WTC11 (cell line): Measurements from ENCODE around the gene ARSB. TPM values are rescaled to one million over a fixed set of nuclear protein-coding genes. Genes with fewer than 3 reads are reported as not detected.

Experiments used
- ATAC-seq: fragments of 200-7000 bp; cut with Tn5 transposase; 2 replicates; pipeline ENCODE4 v1.10.0; 2021; ENCODE audit warnings: mild to moderate bottlenecking, moderate library complexity
- CTCF ChIA-PET: fragments of 300-600 bp; sonication (Branson Sonifier 250); formaldehyde crosslinking; loops from one replicate; lab custom pipeline; 2021; ENCODE audit warnings: antibody characterized with exemption; lab: Charles Lee
- POLR2A ChIA-PET: fragments of 350-600 bp; sonication (Branson Sonifier 250); formaldehyde crosslinking; loops from one replicate; lab custom pipeline; 2021; ENCODE audit warnings: antibody characterized with exemption; lab: Charles Lee
- DNase-seq: peaks from one replicate; pipeline ENCODE4 v3.0.0; 2021; ENCODE audit warnings: low spot score
- H3K27ac Mint-ChIP-seq: 2 replicates; pipeline ENCODE4 v1.8.0; 2021; ENCODE audit warnings: mixed read lengths
- H3K27me3 Mint-ChIP-seq: 2 replicates; pipeline ENCODE4 v1.8.0; 2021; ENCODE audit warnings: low read depth, mild to moderate bottlenecking, moderate library complexity, mixed read lengths
- H3K36me3 Mint-ChIP-seq: 2 replicates; pipeline ENCODE4 v1.8.0; 2021; ENCODE audit warnings: mixed read lengths
- H3K4me1 Mint-ChIP-seq: 2 replicates; pipeline ENCODE4 v1.8.0; 2022; ENCODE audit warnings: mixed read lengths
- H3K4me3 Mint-ChIP-seq: 2 replicates; pipeline ENCODE4 v1.8.0; 2021; ENCODE audit warnings: mild to moderate bottlenecking, moderate library complexity, mixed read lengths
- H3K9me3 Mint-ChIP-seq: 2 replicates; pipeline ENCODE4 v1.8.0; 2021; ENCODE audit warnings: mixed read lengths
- AR ChIP-seq: fragments of 250-450 bp; sonication (Bioruptor Pico); IDR thresholded peaks from 2 replicates; pipeline ENCODE4 v1.9.0; 2021; ENCODE audit warnings: mild to moderate bottlenecking
- ELF4 ChIP-seq: sonication (generic); formaldehyde crosslinking; IDR thresholded peaks from 2 replicates; pipeline ENCODE4 v1.8.1; 2022; ENCODE audit warnings: low read depth, mild to moderate bottlenecking, moderate library complexity, missing genetic modification reagents
- EMX1 ChIP-seq: fragments of 250-450 bp; sonication (Bioruptor Pico); IDR thresholded peaks from 2 replicates; pipeline ENCODE4 v1.8.0; 2021; ENCODE audit warnings: mild to moderate bottlenecking
- FOXK1 ChIP-seq: sonication (generic); formaldehyde crosslinking; IDR thresholded peaks from 2 replicates; pipeline ENCODE4 v1.8.0; 2022; ENCODE audit warnings: mild to moderate bottlenecking, moderate library complexity, missing genetic modification reagents
- FOXP4 ChIP-seq: sonication (generic); formaldehyde crosslinking; IDR thresholded peaks from 2 replicates; pipeline ENCODE4 v1.8.0; 2022; ENCODE audit warnings: mild to moderate bottlenecking, missing genetic modification reagents
- GRHL2 ChIP-seq: fragments of 250-450 bp; sonication (Bioruptor Pico); IDR thresholded peaks from 2 replicates; pipeline ENCODE4 v1.8.0; 2022; ENCODE audit warnings: mild to moderate bottlenecking, moderate library complexity; ENCODE audit not compliant: insufficient replicate concordance, severe bottlenecking
- GTF2I ChIP-seq: fragments of 250-450 bp; sonication (Bioruptor Pico); conservative IDR thresholded peaks from 2 replicates; pipeline ENCODE4 v1.4.0; 2021; ENCODE audit warnings: mild to moderate bottlenecking
- MAX ChIP-seq: sonication (generic); formaldehyde crosslinking; IDR thresholded peaks from 2 replicates; pipeline ENCODE4 v1.8.0; 2022; ENCODE audit warnings: mild to moderate bottlenecking, missing genetic modification reagents
- MYBL2 ChIP-seq: sonication (generic); formaldehyde crosslinking; IDR thresholded peaks from 2 replicates; pipeline ENCODE4 v1.8.1; 2023; ENCODE audit warnings: mild to moderate bottlenecking, moderate library complexity, missing genetic modification reagents
- NR1H2 ChIP-seq: sonication (generic); formaldehyde crosslinking; IDR thresholded peaks from 2 replicates; pipeline ENCODE4 v1.9.0; 2021; ENCODE audit warnings: mild to moderate bottlenecking, moderate library complexity, missing genetic modification reagents
- PRDM15 ChIP-seq: sonication (generic); formaldehyde crosslinking; IDR thresholded peaks from 2 replicates; pipeline ENCODE4 v1.8.0; 2022; ENCODE audit warnings: missing genetic modification reagents
- TEAD4 ChIP-seq: sonication (generic); formaldehyde crosslinking; IDR thresholded peaks from 2 replicates; pipeline ENCODE4 v1.8.0; 2022; ENCODE audit warnings: mild to moderate bottlenecking, missing genetic modification reagents
- TP53 ChIP-seq: sonication (generic); formaldehyde crosslinking; IDR thresholded peaks from 2 replicates; pipeline ENCODE4 v1.8.1; 2023; ENCODE audit warnings: mild to moderate bottlenecking, missing genetic modification reagents
- ZBTB21 ChIP-seq: sonication (generic); formaldehyde crosslinking; IDR thresholded peaks from 2 replicates; pipeline ENCODE4 v1.8.1; 2023; ENCODE audit warnings: mild to moderate bottlenecking, missing genetic modification reagents, borderline replicate concordance
- total RNA-seq: library from RNA; stranded (reverse); gene quantifications from 3 replicates; pipeline ENCODE4 v1.2.3, GENCODE V29; 2021
- TF ChIP-seq, protein P1 (sequence below): fragments of 250-450 bp; sonication (Bioruptor Pico); IDR thresholded peaks from 2 replicates; pipeline ENCODE4 v1.9.0; 2021; ENCODE audit warnings: mild to moderate bottlenecking
- TF ChIP-seq, protein P2 (sequence below): sonication (generic); formaldehyde crosslinking; IDR thresholded peaks from 2 replicates; pipeline ENCODE4 v1.8.0; 2023; ENCODE audit warnings: missing genetic modification reagents
- TF ChIP-seq, protein P3 (sequence below): sonication (generic); formaldehyde crosslinking; IDR thresholded peaks from 2 replicates; pipeline ENCODE4 v1.8.1; 2022; ENCODE audit warnings: mild to moderate bottlenecking, moderate library complexity, missing genetic modification reagents

The ARSB gene
- total RNA-seq, 1 experiment from 2014 or later: 9.7 TPM

DNA sequence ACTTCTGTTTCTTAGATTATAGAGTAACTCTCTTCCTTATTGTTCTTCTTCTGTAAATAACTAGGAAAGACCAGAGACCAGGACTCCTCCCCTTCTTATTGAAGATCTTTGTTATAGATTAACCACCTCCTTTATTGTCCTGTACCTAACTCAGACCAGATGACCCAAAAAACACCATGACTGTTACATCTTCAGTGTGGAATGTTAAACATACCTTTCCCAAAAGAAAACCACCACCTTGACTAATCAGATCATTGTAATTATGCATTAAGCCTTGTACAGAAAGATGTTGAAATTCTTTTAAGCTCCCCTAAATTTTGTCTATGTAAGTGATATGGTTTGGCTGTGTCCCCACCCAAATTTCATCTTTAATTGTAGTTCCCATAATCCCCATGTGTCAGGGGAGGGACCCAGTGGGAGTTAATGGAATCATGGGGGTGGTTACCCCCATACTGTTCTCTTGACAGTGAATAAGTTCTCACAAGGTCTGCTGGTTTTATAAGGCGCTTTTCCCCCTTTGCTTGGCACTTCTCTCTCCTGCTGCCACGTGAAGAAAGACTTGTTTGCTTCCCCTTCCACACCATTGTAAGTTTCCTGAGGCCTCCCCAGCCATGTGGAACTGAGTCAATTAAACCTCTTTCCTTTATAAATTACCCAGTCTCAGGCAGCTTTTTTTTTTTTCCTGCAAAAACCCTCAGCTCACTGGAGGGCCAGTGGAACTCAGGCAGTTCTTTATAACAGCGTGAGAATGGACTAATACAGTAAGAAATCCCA, 26.3 kb downstream of the ARSB start:
- DNase-seq: no peak
- no peaks in the 10 kb centered on the region for H3K36me3 Mint-ChIP-seq
- ChIA-PET POLR2A (no interaction called here), CTCF (no interaction called here)
- H3K27ac Mint-ChIP-seq: 0 out of 2 replicates have a peak overlapping the region, but pooled peaks have one; percentile 46
- H3K4me1 Mint-ChIP-seq: no peaks in the 10 kb centered on the region
- no peak for ATAC-seq
- H3K4me3 Mint-ChIP-seq: no peak overlapping the region
- H3K9me3 Mint-ChIP-seq: no peaks in the 10 kb centered on the region
- TF ChIP-seq FOXP4 (CRISPR knock-in tag) (no peak), AR (CRISPR knock-in tag) (no peak), GRHL2 (CRISPR knock-in tag) (no peak), TP53 (CRISPR knock-in tag) (no peak), FOXK1 (no peak), EMX1 (CRISPR knock-in tag) (no peak), ZBTB21 (CRISPR knock-in tag) (no peak), GTF2I (no peak), ELF4 (no peak), PRDM15 (CRISPR knock-in tag) (no peak), MYBL2 (CRISPR knock-in tag) (no peak), MAX (CRISPR knock-in tag) (no peak), NR1H2 (no peak), TEAD4 (CRISPR knock-in tag) (no peak)
- TF ChIP-seq, protein P1, sequence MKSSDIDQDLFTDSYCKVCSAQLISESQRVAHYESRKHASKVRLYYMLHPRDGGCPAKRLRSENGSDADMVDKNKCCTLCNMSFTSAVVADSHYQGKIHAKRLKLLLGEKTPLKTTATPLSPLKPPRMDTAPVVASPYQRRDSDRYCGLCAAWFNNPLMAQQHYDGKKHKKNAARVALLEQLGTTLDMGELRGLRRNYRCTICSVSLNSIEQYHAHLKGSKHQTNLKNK (CRISPR knock-in tag): no peak
- TF ChIP-seq, protein P2, sequence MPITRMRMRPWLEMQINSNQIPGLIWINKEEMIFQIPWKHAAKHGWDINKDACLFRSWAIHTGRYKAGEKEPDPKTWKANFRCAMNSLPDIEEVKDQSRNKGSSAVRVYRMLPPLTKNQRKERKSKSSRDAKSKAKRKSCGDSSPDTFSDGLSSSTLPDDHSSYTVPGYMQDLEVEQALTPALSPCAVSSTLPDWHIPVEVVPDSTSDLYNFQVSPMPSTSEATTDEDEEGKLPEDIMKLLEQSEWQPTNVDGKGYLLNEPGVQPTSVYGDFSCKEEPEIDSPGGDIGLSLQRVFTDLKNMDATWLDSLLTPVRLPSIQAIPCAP (CRISPR knock-in tag): no peak
- TF ChIP-seq, protein P3, sequence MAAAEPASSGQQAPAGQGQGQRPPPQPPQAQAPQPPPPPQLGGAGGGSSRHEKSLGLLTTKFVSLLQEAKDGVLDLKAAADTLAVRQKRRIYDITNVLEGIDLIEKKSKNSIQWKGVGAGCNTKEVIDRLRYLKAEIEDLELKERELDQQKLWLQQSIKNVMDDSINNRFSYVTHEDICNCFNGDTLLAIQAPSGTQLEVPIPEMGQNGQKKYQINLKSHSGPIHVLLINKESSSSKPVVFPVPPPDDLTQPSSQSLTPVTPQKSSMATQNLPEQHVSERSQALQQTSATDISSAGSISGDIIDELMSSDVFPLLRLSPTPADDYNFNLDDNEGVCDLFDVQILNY (CRISPR knock-in tag): no peak
- no peaks in the 10 kb centered on the region for H3K27me3 Mint-ChIP-seq
